Measurements from ENCODE around the gene KCNAB1.
"Not testable (repeated sequence)": the region's sequence is repeated elsewhere in the genome, so short reads cannot be mapped to it uniquely, and the experiment has no call there.

Gene KCNAB1

GRCh38 chr3:156548041-156548687 lies 427.8 kb downstream of the KCNAB1 start:
- DNase-seq, result no peak

GRCh38 chr3:156548902-156549301 lies 428.5 kb downstream of the KCNAB1 start:
- no peak for DNase-seq

- no peak for DNase-seq
Observed at GRCh38 chr3:156551261-156551660, 430.9 kb downstream of the KCNAB1 start.

GRCh38 chr3:156551746-156552145 lies 431.4 kb downstream of the KCNAB1 start:
- DNase-seq, result no peak

- DNase-seq, result no peak
Observed at GRCh38 chr3:156552973-156553372, 432.6 kb downstream of the KCNAB1 start.

- no peak for DNase-seq
Observed at GRCh38 chr3:156553705-156554356, 433.5 kb downstream of the KCNAB1 start.

GRCh38 chr3:156554515-156554841 lies 434.1 kb downstream of the KCNAB1 start:
- DNase-seq, result no peak

- peak; percentile 98 to 99 for DNase-seq
Observed at GRCh38 chr3:156554842-156555687, 434.7 kb downstream of the KCNAB1 start, which contains the start of gene SSR3. Gene SSR3 (minus strand): TSS chr3:156555117. CDS start chr3:156555089, 28 bp downstream.

- no peak for DNase-seq
Observed at GRCh38 chr3:156558389-156558788, 438.0 kb downstream of the KCNAB1 start.

- DNase-seq, result no peak
Observed at GRCh38 chr3:156559321-156559720, 438.9 kb downstream of the KCNAB1 start.

GRCh38 chr3:156561533-156561932 lies 441.2 kb downstream of the KCNAB1 start:
- no peak for DNase-seq

GRCh38 chr3:156562486-156562885 lies 442.1 kb downstream of the KCNAB1 start:
- DNase-seq, result not testable (repeated sequence)

GRCh38 chr3:156563900-156564682 lies 443.7 kb downstream of the KCNAB1 start:
- DNase-seq, result no peak

- DNase-seq, result not testable (repeated sequence)
Observed at GRCh38 chr3:156569016-156569415, 448.6 kb downstream of the KCNAB1 start.

GRCh38 chr3:156569881-156570280 lies 449.5 kb downstream of the KCNAB1 start:
- DNase-seq, result not testable (repeated sequence)

GRCh38 chr3:156575641-156576040 lies 455.3 kb downstream of the KCNAB1 start:
- peak in 1 of 2 donors; percentile 43 for DNase-seq

- no peak for DNase-seq
Observed at GRCh38 chr3:156576051-156576450, 455.7 kb downstream of the KCNAB1 start.

GRCh38 chr3:156576651-156577348 lies 456.4 kb downstream of the KCNAB1 start:
- no peak for DNase-seq

- DNase-seq, result no peak
Observed at GRCh38 chr3:156577736-156578135, 457.4 kb downstream of the KCNAB1 start.

- DNase-seq, result no peak
Observed at GRCh38 chr3:156579427-156579851, 459.1 kb downstream of the KCNAB1 start.

- DNase-seq, result no peak
Observed at GRCh38 chr3:156581033-156581432, 460.7 kb downstream of the KCNAB1 start.

GRCh38 chr3:156581954-156582353 lies 461.6 kb downstream of the KCNAB1 start:
- DNase-seq, result no peak

Data from hippocampal formation (tissue), 2 donors.